HG03521 (cell line): ENCODE measurements around the gene CAPN10.

ENCODE experiments used
- ATAC-seq: cut with Tn5 transposase; IDR thresholded peaks from one replicate; pipeline ENCODE4 v1.9.1; 2021; ENCODE audit warnings: mild to moderate bottlenecking, moderate library complexity; ENCODE audit not compliant: unreplicated experiment

CAPN10 gene

DNA sequence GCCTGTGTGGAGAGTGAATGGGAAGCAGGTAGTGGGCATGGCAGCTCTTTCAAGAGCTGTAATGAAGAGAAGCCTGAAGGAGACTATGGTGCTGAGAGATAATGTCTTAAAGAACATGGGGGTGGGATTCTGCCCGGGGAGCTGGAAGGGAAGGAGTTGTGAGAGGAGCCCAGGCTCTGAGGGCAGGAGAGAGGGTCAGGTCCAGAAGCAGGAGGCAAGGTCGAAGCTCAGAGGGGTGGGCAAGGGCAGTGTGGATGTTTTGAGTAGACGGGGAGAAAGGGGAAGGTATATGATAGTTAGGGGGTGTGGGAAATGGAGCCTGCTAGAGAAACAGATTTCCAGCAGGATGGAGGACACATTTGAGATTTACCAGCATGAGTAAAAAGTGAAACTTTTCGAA, 2.1 kb downstream of the CAPN10 start:
- no peak for ATAC-seq

DNA sequence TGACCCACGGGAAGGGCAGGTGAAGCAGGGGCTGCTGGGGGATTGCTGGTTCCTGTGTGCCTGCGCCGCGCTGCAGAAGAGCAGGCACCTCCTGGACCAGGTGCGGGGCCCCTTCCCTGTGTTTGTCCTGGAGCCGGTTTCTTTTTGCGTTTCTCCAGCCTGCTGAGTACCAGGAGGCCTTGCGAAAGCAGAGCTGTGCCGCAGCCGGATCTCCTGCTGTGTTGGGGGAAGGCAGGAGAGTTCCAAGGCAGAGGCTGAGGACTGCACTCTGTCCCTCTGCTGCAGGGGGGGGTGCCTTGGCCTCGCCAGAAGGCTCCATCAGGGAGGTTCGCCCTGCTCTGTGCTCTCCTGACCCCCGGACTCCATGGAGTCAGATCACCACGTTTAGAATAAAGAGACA, 2.8 kb downstream of the CAPN10 start:
- no peak for ATAC-seq

DNA sequence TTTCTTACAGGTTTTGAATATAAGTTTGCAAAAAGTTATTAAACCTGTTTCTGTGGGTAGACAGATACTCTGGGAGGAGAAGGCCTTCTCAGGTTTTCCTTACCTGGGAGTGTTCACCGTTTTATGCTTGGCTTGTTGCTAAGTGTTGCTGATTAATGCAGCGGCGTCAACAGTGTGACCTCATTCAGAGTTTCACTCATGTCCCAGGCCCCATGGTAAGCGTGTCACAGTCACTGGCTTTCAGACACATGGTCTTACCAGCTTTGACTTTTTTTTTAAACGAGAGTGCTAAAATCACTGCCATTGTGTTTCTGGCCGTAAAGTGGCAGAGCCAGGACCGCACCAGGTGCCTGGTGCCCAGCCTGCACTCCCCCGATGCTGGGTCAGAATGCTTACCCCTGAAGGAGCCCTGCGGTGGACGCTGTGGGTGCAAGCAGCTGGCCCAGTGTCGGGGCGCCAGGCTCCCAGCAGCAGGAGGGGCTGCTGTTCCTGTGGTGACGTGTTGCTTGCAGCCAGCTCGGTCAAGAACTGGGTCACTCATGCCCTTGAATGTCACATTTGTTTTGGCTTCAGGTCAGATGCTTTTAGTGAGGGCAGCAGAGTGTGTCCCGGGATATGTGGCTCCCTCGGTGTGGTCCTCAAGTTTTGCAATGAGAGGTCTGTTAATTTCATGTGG, 3.5 kb downstream of the CAPN10 start:
- ATAC-seq: no peak

DNA sequence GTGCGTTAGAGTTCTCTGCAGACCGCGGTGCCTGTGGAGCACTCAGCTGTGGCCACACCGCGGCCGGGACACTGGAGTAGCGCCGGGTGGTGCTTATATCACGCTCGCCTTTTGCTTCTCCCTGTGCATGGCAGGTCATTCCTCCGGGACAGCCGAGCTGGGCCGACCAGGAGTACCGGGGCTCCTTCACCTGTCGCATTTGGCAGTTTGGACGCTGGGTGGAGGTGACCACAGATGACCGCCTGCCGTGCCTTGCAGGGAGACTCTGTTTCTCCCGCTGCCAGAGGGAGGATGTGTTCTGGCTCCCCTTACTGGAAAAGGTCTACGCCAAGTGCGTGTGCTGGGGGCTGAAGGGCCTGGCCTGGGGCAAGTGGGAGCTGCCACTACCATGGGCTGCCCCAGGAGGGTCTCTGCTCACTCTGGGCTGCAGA, 4.2 kb downstream of the CAPN10 start:
- ATAC-seq: no peak

DNA sequence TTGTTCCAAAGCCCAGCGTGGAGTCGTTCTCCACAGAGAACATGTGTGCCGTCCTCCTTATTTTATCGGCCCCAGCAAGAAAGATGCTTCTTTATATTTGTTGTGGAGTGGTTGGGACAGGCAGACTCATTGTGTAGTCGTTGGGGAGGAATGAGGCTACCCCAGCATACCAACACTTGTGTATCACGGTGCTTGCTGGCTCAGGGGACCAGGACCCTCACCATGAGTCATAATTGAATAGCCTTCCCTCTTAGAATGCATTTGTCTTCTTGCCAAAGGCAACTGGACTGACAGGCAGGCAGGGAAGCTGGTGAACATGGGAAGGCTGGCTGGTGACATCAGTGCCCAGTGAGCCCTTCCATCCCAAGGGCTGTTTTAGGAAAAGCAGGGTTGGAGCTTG, 4.7 kb downstream of the CAPN10 start:
- no peak for ATAC-seq

DNA sequence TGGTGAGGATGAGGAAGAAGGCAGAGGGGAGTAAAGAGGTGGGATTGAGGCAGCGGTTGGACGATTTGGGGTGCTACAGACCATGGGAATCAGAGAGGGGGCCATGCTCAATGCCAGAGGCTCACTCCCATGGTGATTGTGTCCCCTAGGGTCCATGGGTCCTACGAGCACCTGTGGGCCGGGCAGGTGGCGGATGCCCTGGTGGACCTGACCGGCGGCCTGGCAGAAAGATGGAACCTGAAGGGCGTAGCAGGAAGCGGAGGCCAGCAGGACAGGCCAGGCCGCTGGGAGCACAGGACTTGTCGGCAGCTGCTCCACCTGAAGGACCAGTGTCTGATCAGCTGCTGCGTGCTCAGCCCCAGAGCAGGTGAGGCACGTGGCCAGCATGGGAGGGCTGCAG, 5.2 kb downstream of the CAPN10 start:
- no peak for ATAC-seq

DNA sequence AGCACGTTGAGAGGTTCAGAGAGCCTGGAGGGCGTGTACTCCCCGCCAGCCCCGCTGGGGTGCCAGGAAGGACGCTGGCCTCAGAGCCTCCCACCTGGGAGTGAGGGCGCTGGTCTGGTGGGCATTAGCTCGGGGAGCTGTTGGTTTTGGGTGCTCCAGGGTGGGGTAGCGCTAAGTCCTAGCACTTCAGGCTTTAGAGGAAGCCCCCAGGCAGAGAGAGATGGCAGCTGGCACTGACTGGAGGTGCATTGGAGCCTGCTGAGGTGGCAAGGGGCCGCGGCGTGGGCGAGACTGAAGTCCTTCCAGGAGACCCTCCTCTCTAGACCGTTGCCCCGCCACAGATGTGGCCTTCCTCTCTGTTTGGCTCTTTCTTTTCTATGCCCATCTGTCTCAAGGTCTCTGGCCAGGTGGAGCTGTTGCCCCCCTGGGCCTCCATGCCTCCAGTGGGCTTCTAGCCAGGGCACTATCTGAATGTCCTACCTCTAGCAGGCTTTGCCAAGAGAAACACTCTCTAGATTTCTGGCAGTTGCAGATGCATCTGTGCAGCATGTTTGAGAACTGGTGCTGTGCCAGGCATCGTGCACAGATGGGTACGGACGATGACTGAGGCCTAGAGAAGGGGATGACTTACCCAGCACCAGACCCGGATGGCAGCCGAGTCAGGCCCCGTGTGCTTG, 6.6 kb downstream of the CAPN10 start:
- ATAC-seq: no peak

DNA sequence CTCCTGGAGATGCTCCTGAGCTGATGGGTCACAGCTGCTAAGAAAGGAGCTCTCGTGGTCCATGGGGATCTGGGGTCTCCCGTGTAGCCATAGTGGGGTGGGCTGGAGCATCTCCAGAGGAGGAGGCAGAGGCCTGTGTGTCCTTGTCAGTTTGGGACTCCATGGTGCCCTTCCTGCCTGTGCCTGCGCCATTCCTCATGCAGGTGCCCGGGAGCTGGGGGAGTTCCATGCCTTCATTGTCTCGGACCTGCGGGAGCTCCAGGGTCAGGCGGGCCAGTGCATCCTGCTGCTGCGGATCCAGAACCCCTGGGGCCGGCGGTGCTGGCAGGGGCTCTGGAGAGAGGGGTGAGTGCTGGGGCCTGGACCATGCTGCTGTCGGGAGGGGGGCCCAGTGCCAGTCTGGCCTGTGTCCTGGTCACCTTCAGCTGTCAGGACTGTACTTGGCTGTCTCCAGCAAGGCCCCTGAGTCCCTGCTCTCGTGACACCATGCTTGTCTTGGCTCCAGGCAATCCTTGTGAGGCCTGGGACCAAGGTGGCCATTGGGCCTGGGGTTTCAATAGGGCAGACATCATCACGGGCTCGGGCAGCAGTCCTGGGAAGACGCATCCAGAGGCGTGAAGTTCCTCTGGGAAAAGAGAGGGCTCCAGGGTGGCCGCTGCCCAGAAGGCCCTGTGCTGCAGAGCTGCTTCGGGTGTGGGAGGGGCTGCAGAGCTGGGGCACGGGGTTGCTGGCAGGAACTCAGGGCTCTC, 7.3 kb downstream of the CAPN10 start:
- ATAC-seq: no peak

DNA sequence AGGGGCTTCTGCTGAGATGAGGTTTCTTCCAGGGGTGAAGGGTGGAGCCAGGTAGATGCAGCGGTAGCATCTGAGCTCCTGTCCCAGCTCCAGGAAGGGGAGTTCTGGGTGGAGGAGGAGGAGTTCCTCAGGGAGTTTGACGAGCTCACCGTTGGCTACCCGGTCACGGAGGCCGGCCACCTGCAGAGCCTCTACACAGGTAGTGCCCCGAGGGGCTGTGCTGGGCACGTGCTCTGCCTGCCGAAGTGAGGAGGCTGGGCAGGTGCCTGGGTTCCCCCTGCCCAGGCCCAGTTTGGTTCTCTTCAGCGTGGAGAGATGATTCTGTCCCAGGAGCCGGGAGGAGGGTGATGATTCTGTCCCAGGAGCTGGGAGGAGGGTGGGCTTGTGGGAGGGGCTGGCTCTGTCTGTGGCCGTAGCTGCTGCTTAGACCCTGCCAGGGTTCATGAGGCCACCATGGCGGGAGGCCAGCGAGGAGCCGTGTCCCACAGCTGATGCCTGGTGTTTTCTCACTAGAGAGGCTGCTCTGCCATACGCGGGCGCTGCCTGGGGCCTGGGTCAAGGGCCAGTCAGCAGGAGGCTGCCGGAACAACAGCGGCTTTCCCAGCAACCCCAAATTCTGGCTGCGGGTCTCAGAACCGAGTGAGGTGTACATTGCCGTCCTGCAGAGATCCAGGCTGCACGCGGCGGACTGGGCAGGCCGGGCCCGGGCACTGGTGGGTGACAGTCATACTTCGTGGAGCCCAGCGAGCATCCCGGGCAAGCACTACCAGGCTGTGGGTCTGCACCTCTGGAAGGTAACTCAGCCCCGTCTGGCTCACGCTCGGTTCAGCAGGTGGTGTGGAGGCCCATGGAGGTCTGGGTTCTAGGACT, 8.2 kb downstream of the CAPN10 start:
- ATAC-seq: no peak

DNA sequence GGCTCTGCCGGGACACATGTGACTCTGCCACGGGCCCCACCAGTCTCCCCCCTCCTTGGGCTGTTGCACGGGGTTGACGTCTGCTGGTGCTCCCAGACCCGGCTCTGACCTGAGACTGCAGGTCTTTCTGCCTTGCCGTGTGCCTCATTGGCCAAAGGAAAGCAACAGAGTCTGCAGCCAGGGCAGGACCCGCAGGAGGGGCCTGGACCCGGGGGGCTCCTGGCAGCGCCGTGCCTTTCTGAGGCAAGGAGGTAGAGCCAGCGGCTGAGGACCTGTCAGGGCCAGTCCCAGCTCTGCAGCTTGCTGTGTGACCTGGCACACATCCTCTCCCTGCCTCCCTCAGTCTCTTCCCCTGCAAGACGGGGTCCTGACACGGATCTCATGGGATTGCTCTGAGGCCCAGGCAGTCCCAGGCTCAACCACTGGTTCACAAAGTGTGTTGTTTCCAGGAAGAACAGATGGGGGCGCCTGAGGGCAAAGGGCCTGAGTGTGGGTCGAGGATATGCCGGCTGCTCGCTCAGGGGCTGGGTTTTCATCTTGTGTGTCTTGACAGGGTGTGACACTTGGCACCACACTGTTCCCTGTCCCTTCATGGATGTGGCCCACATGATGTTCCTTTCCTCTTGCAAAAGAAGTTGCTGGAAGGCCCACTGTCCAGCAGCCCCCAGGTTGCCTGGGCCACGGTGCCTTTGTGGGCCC, 9.0 kb downstream of the CAPN10 start:
- no peak for ATAC-seq

DNA sequence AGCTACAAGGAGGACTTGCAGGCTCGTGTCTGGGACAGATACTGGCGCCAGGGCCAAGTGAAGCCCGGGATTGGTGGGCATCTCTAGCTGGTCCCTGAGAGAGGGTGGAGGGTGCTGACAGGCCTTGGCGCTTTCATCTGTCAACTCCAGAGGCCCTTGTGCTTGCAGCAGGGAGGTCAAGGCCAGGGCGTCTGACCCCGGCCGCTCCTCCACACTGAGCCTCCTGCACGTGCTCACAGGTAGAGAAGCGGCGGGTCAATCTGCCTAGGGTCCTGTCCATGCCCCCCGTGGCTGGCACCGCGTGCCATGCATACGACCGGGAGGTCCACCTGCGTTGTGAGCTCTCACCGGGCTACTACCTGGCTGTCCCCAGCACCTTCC, 9.5 kb downstream of the CAPN10 start:
- ATAC-seq: no peak

DNA sequence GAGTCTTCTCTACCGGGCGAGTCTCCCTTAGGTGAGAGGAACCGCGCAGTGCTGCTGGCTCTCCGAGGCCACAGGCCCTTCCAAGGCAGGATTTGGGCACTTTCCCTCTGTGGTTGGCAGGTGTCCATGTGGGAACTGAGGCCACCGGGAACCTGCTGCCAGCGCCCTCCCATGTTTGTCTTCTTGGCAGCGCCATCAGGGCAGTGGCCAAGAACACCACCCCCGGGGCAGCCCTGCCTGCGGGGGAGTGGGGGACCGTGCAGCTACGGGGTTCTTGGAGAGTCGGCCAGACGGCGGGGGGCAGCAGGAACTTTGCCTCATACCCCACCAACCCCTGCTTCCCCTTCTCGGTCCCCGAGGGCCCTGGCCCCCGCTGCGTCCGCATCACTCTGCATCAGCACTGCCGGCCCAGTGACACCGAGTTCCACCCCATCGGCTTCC, 10.0 kb downstream of the CAPN10 start:
- ATAC-seq: no peak

DNA sequence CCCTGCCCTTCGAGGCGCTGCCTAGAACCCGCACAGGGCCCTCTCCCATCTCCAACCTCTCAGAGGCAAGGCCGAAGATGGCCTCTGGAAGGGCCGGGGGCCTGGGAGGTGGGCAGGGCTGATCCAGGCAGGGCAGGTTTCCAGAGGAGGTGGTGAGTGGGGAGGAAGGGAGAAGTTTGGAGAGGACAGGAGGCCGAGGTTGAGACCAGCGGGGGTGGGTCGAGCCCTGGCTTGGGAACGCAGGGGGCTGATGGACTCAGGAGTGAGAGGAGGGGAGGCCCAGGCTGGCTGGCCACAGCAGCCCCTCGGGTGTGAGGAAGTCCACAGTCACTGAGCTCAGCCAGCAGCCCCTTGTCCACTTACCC, 10.5 kb downstream of the CAPN10 start:
- no peak for ATAC-seq

DNA sequence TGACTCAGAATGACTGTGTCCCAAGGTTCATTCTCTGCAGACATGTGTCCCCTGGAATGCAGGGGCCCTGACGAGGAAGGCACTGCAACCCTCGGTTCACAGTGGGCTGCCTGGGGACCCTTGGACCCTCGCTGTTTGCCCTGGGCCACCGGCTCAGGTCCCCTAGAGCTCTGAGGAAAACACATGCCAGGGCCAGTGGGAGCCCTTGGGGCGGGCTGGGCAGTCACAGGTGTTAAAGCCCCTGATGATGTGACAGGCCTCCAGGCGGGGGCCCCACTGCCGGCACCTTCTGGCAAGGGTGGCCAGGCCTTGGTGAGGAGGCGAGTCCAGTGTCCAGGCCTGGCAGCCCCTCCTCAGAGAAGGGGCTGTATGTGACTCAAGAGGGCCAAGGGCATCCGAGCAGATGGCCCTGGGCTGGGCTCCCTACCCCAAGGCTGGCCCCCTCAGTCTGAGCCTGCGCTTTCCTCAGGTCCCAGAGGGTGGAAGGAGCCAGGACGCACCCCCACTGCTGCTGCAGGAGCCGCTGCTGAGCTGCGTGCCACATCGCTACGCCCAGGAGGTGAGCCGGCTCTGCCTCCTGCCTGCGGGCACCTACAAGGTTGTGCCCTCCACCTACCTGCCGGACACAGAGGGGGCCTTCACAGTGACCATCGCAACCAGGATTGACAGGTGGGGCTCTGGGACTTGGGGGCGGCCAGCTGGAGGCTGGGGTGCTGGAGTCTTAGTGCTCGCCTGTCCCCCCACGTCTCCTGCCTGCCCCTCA, 11.1 kb downstream of the CAPN10 start:
- ATAC-seq: no peak

DNA sequence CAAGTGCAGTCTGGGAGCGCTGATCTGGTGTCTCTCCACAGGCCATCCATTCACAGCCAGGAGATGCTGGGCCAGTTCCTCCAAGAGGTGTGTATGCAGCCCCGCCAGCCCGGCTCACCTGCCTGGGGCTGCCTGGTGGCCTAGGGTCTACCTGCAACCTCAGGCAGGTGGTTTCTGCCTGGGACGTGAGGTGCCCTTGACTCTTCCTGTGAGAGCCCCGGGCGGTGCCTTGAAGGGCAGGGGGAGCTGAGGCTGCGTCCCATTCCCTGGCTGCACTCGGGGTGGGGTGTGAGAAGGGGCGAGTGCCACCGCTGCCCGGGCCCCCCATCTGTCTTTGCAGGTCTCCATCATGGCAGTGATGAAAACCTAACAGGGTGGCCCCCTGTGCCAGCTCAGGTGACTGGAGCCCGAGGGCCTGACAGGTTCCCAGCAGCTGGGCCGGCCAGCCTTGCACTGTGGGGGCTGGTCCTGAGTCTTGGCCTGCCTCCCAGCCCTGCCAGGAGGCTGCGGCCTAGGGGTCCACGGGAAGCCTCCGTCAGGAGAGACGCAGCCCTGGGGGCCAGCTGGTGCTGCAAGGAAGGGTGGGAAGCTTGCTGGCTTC, 11.9 kb downstream of the CAPN10 start:
- ATAC-seq: no peak

DNA sequence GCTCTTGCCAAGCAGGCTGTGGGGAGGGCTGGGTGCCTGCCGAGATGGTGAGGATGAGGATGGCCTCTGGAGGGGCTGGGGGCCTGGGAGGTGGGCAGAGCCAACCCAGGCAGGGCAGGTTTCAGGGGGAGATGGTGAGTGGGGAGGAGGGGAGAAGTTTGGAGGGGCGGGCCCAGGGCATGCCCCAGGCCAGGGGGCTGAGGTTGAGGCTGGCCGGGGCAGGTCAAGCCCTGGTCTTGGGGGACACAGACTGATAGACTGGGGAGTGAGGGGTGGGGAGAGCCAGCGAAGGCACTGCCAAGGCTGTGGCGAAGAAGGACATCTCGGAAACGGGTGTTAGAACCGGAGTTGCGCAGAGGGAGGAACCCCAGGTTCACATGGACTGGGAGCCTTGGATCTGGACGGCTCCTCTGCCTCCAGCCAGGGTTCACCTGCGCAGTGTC, 12.6 kb downstream of the CAPN10 start:
- no peak for ATAC-seq

DNA sequence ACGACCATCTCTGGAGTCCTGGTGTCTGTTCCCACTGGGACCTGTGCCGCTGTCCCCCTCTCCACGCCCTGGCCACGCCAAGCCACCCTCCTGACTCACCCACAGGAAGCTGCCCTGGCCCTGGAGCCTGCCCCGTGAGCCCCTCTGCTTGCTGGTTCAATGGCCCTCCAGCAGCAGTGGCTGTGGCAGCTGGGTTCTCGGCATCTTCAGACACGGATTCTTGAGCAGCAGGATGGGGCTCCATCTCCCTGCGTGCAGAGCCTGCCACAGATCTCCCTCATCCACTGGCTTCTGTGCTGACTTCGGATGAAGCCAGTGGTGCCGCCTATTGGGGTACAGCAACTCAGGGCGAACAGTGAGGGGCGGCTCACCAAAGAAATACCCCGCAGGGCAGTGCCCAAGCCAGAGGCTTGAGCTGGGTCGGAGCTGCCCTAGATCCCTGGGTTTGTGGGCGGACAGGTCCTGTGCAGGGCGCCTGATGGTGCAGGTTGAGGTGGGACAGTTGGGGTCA, 14.0 kb downstream of the CAPN10 start:
- no peak for ATAC-seq

DNA sequence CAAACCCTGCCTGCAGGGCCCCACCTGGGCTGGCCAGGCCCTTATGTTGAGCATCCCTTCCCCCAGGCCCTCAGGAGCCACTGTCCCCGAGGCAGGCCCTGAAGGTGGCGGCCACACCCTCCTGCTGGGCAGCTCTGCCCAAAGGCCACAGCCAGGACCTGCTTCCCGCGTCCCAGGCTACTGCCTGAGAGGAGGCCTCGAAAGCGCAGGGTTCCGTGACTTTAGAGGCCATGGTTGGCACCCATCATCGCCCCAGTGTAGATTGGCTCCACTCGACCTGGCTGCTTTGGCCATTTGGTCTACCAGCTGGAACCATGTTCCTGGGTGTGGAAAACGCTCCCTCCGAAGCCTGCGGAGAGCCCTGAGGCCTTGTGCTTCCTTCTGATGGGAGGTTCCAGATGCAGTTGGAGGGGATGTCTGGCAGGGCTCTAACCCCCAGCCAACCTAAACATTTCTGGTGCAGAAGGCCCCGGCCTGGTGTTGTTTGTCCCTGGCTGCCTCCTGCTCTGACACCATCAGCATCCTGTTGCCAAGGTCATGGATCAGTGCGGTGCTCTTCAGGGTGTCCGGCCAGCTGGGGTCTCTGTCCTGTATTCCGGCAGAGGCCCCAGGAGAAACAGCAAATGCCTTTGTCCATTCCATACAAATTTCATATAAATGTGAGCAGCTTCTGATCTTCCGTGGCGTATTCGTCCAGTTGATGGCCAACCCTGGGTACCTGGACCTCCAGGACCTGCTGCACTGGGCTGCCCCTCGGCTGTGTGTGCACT, 14.7 kb downstream of the CAPN10 start:
- no peak for ATAC-seq

DNA sequence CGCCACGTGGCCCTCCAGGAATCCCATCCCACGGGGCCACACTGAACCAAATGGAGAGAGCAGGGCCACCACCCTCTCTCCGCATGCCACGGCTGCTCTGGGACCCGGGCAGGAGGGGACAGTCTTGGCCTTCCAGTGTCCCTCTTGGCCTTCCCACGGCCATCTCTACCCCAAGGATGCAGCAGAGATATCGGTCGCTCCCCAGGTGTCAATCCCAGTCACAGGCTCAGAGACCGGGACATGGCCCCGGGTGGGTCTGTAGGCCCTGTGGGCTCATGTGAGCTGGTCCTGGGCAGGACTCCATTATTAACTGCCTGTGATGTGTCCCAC, 15.3 kb downstream of the CAPN10 start:
- no peak for ATAC-seq
